GM06990 (cell line): ENCODE results near the gene GPC2.
A peak's percentile ranks its signal among the peaks of the same experiment; 100 is the strongest.

ENCODE experiments used
- DNase-seq: peaks from one replicate; pipeline ENCODE4 v3.0.0-alpha.2; 2011; ENCODE audit not compliant: insufficient read length; ENCODE audit errors: extremely low read depth
- H3K27me3 ChIP-seq: replicated peaks from 2 replicates; pipeline ENCODE4 v1.6.0; 2011; ENCODE audit warnings: low read length; ENCODE audit not compliant: control insufficient read depth, insufficient read depth
- H3K36me3 ChIP-seq: 2 replicates; pipeline ENCODE4 v1.5.1; 2011; ENCODE audit warnings: low read length; ENCODE audit not compliant: control insufficient read depth, insufficient read depth
- H3K4me3 ChIP-seq: replicated peaks from 2 replicates; pipeline ENCODE4 v1.5.1; 2011; ENCODE audit warnings: low read depth, mild to moderate bottlenecking, control low read depth, low read length
- CTCF ChIP-seq: IDR thresholded peaks from 2 replicates; pipeline ENCODE4 v1.5.1; 2011; ENCODE audit warnings: low read length, control low read depth, mild to moderate bottlenecking, inconsistent platforms; ENCODE audit not compliant: insufficient read depth, poor library complexity, severe bottlenecking

Gene GPC2

GRCh38 chr7:100122568-100122967, 54.6 kb downstream of the GPC2 start:
- no peak overlapping the region for H3K4me3 ChIP-seq
- no peaks in the 10 kb centered on the region; the same call in 1 of the 2 replicates for H3K36me3 ChIP-seq
- H3K27me3 ChIP-seq, result no peaks in the 10 kb centered on the region
- DNase-seq, result no peak
- no peak for TF ChIP-seq CTCF

- DNase-seq, result no peak
- Histone ChIP-seq H3K4me3 (no peak overlapping the region), H3K27me3 (no peaks in the 10 kb centered on the region), H3K36me3 (no peaks in the 10 kb centered on the region; the same call in 1 of the 2 replicates)
- TF ChIP-seq CTCF, result no peak
Measured at GRCh38 chr7:100122067-100122466, 55.1 kb downstream of the GPC2 start.

- Histone ChIP-seq H3K4me3 (no peak overlapping the region; the same call in 1 of the 2 replicates), H3K27me3 (no peaks in the 10 kb centered on the region), H3K36me3 (no peaks in the 10 kb centered on the region; the same call in 1 of the 2 replicates)
- DNase-seq, result no peak
- TF ChIP-seq CTCF, result no peak
Measured at GRCh38 chr7:100120733-100121036, 56.5 kb downstream of the GPC2 start.

GRCh38 chr7:100119970-100120732, 57.0 kb downstream of the GPC2 start:
- Histone ChIP-seq H3K4me3 (peak overlapping the region; percentile 92), H3K27me3 (no peaks in the 10 kb centered on the region), H3K36me3 (no peaks in the 10 kb centered on the region; the same call in 1 of the 2 replicates)
- no peak for TF ChIP-seq CTCF
- no peak for DNase-seq
